ENCODE data around the gene DPY19L1.

DPY19L1 gene

GRCh38 chr7:35032166-35032565 lies 5.1 kb downstream of the DPY19L1 start:
- Histone ChIP-seq H3K27ac (no peak overlapping the region), H3K4me3 (no peak overlapping the region)
- no peak for TF ChIP-seq CTCF (IDR thresholded peaks at IDR 0.05)
- no peak for DNase-seq (ENCODE audit: low spot score)

DNA sequence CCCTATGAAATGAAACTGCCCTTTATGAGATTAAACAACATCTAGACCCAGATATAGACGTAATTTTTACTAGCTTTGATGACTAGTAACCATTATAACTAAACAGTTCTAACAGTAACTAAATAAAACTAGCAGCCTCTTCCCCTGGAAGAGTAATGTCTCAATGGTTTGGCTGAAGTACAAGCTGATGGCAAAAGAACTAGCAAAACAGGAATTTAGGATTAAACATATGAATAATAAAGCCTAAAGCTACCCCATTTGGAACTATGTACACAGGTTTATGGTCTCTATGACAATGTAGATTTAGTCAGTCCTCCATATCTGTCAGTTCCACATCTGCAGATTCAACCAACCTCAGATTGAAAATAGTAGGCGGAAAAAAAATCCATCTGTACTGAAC lies 6.4 kb downstream of the DPY19L1 start:
- no peak for DNase-seq (ENCODE audit: low spot score)
- H3K27ac ChIP-seq = no peak overlapping the region
- TF ChIP-seq CTCF (IDR thresholded peaks at IDR 0.05) = no peak
- H3K4me3 ChIP-seq = no peak overlapping the region

GRCh38 chr7:35029311-35029710 lies 8.0 kb downstream of the DPY19L1 start:
- no peak for DNase-seq (ENCODE audit: low spot score)
- Histone ChIP-seq H3K4me3 (no peak overlapping the region), H3K27ac (no peak overlapping the region)
- no peak for TF ChIP-seq CTCF (IDR thresholded peaks at IDR 0.05)

DNA sequence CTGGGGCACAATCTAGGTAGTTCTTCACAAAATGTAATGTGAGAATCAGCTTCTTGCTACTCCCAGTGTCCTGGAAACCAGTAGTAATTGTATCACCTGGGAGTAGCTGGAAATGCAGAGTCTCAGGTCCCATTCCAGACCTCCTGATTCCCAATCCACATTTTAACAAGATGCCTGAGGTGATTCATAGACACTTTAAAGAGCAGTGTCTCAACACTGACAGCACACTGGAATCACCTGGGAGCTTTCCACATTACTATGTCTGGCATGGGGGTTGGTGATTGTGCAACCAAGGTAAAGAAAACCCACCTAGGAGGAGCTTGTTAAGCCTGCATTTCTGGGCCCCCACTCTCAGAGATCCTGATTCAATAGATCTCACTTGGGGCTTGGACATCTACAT lies 11.1 kb downstream of the DPY19L1 start:
- Histone ChIP-seq H3K4me3 (no peak overlapping the region), H3K27ac (no peak overlapping the region)
- no peak for DNase-seq (ENCODE audit: low spot score)
- no peak for TF ChIP-seq CTCF (IDR thresholded peaks at IDR 0.05)

GRCh38 chr7:35025369-35025870 lies 11.9 kb downstream of the DPY19L1 start:
- H3K4me3 ChIP-seq = no peak overlapping the region
- no peak for TF ChIP-seq CTCF (IDR thresholded peaks at IDR 0.05)
- DNase-seq (ENCODE audit: low spot score) = no peak
- H3K27ac ChIP-seq = no peak overlapping the region

- Histone ChIP-seq H3K27ac (no peak overlapping the region), H3K4me3 (no peak overlapping the region)
- no peak for DNase-seq (ENCODE audit: low spot score)
- TF ChIP-seq CTCF (IDR thresholded peaks at IDR 0.05) = no peak
These were observed 13.0 kb downstream of the DPY19L1 start for GRCh38 chr7:35024298-35024697.

DNA sequence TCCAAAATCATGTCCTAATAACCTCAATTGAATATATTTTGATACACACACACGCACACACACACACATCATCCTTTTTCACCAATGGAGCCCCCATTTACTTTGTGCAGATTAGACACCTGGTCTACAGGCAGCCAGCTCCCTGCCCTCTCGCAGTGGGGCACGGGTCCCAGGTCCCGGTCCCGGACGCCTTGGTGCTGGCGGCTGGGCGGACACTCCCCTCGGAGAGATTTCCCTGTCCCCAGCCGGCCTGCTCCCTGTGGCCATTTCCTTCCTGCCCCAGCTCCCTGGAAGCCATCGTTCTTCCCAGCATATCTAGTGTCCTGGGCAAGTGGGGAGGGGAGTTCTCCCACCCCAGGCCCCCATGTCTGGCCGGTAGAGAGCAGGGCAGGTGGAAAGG lies 14.6 kb downstream of the DPY19L1 start:
- no peak overlapping the region for H3K27ac ChIP-seq
- H3K4me3 ChIP-seq = no peak overlapping the region
- no peak for DNase-seq (ENCODE audit: low spot score)
- no peak for TF ChIP-seq CTCF (IDR thresholded peaks at IDR 0.05)

Data from coronary artery (tissue), 2 donors.